Loucy (cell line): ENCODE measurements around the gene MYOM1.

Experiments used
- CTCF ChIP-seq: fragments of 200-600 bp; sonication (generic); conservative IDR thresholded peaks from 2 replicates; pipeline ENCODE4 v1.5.1; 2014; ENCODE audit warnings: mild to moderate bottlenecking, antibody characterized with exemption, low read length
- EZH2phosphoT487 ChIP-seq: fragments of 200-600 bp; IDR thresholded peaks from 2 replicates; pipeline ENCODE4 v1.6.1; 2018; ENCODE audit warnings: antibody characterized with exemption, mild to moderate bottlenecking, moderate library complexity, borderline replicate concordance

GRCh38 chr18:3062798-3063680 is 156.7 kb downstream of the MYOM1 start:
- TF ChIP-seq CTCF: peak; percentile 93
- no peak for TF ChIP-seq EZH2phosphoT487
